Measurements from ENCODE around the gene ZNF268.

GRCh38 chr12:133234971-133235370, 53.7 kb downstream of the ZNF268 start:
- TF ChIP-seq CTCF (IDR thresholded peaks at IDR 0.05) (no peak), POLR2A (IDR thresholded peaks at IDR 0.05) (no peak)
